GM18507 (cell line): ENCODE results near the gene CRYBA2.

Experiments
- DNase-seq: peaks from one replicate; pipeline ENCODE4 v3.0.0; 2011; ENCODE audit warnings: low read depth; ENCODE audit not compliant: insufficient read length; ENCODE audit errors: extremely low spot score
- FAIRE-seq: peaks from 2 replicates; lab custom pipeline; 2011; peaks lifted over from hg19 to GRCh38; lab: Jason Lieb, UNC

Gene CRYBA2

DNA sequence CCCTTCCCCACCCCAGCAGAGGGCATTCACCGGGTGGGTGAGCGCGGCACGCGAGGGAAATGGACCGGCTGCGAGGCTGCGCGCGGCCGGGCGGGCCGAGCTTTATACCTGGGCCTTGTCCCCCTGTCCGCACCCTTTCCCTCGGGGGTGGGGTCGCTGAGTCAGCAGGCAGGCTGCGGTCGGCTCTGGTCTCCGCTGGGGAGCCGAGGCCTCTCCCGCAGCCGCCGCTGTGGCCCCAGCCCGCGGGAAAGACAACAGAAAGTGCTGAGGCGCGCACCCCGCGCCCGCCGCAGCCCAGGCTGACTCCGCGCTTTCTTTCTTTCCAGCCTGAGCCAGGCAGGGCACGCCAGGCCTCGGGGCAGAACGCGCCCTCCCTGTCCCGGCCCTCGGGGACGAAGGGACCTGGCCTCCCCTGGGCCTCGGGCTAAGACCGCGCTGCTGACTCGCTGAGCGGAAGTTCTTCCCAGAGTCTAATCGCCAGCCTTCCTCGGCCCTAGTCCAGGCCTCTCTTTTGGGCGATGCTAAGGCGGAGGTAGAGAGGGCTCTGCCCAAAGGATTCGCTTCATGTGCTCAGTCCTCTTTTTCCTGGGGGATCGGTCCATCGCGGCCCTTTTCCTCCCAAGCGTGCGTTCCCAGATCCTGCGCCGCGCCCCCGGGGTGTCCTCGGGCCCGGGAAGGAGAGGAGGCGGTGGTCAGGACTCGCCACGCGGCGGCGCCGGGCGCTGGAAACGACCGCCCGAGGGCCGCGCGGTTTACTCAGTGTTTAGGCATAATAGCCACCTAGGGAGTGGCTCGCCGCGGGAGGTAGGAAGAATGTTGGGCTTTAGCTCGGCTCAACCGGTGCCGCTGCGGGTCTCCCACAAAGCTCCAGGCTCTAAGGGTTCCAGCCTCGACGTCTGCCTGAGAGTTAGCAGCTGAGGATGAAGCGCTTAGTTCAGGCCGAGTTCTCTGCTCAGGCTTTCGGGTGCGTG, at the start of gene CRYBA2:
CRYBA2 (minus strand) TSS at position 78 of the 971 bp plus-strand sequence. CDS start 246 bp downstream, outside the sequence.
- no peak for DNase-seq
- no peak for FAIRE-seq

- no peak for DNase-seq
- no peak for FAIRE-seq
Measured at GRCh38 chr2:219042750-219043149, 49.5 kb upstream of the CRYBA2 start.

GRCh38 chr2:219042157-219042556, 48.9 kb upstream of the CRYBA2 start:
- FAIRE-seq (no peak), DNase-seq (no peak)

DNA sequence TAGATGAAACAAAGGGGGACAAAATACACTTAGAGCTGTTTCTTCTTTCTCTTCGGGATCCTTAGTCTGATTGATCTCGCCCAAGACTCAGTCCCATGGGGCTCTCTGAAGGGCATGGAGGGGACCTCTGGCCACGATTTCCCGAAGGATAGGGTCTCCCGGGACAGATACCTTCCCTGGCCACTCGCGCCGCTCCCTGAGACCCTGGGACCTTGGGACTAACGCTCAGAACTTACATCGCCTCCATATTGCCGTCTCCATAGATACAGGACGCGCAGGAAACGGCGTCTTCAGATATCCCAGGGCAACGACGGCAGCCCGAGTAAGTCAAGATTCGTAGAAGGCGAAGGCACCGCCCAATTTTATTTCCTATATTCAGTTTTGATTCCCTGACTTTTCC, 48.0 kb upstream of the CRYBA2 start, which contains the start of gene CFAP65:
CFAP65 (minus strand) TSS at position 265 of the 400 bp plus-strand sequence. CDS start 2,468 bp downstream, outside the sequence.
- FAIRE-seq: no peak
- DNase-seq: no peak

DNA sequence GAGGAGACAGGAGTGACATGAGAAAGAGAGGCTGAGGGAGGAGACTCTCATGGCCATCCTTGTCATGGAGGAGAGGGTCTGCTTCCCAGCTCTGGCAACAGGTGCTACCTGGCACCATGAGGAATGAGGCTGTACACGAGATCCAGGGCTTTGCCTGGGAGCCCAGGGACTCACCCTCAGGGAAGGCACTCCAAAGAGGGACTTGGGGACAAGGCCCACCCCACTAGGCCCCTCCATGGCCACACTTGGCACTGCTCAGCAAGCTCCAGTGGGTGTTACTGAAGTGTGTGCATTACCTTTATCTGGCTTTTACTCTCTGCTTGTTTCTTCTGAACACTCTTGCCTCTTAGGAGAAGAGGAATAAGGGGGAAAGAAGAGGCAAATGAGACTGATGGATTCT, 45.4 kb upstream of the CRYBA2 start:
- FAIRE-seq: no peak
- no peak for DNase-seq

GRCh38 chr2:219037783-219038499, 44.7 kb upstream of the CRYBA2 start:
- no peak for DNase-seq
- no peak for FAIRE-seq

GRCh38 chr2:219035942-219036341, 42.7 kb upstream of the CRYBA2 start:
- DNase-seq (no peak), FAIRE-seq (no peak)

- DNase-seq (no peak), FAIRE-seq (no peak)
Measured at GRCh38 chr2:219034823-219035222, 41.6 kb upstream of the CRYBA2 start.

DNA sequence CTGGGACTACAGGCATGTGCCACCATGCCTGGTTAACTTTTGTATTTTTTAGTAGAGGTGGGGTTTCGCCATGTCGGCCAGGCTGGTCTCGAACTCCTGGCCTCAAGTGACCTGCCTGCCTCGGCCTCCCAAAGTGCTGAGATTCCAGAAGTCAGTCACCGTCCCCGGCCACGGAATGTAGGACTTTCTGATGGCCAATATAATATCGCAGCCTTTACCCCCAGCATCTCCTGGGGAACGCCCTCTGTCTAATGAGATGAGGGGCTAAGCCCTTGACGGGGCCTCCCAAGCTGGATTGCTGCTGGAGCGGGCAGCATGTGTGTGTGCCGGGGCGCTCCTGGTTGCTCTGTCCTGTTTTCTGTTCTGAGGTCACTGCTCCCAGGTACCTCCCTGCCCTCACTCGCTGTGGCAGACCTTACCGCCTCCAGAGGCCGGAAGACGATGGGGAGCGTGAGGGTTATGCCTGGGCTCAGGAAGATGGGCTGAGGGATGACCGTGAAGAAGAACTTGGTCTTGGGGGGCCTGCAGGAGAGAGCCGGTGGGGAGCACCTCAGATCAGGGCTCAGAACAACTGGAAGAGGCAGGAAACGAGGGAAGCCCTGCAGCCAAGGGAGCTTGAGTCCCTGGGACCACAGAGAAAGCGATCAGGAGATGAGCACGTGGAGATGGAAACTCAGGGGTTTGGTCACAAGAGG, 39.0 kb upstream of the CRYBA2 start:
- no peak for DNase-seq
- FAIRE-seq: no peak

- FAIRE-seq (no peak), DNase-seq (no peak)
Measured at GRCh38 chr2:219031005-219031738, 38.0 kb upstream of the CRYBA2 start.

DNA sequence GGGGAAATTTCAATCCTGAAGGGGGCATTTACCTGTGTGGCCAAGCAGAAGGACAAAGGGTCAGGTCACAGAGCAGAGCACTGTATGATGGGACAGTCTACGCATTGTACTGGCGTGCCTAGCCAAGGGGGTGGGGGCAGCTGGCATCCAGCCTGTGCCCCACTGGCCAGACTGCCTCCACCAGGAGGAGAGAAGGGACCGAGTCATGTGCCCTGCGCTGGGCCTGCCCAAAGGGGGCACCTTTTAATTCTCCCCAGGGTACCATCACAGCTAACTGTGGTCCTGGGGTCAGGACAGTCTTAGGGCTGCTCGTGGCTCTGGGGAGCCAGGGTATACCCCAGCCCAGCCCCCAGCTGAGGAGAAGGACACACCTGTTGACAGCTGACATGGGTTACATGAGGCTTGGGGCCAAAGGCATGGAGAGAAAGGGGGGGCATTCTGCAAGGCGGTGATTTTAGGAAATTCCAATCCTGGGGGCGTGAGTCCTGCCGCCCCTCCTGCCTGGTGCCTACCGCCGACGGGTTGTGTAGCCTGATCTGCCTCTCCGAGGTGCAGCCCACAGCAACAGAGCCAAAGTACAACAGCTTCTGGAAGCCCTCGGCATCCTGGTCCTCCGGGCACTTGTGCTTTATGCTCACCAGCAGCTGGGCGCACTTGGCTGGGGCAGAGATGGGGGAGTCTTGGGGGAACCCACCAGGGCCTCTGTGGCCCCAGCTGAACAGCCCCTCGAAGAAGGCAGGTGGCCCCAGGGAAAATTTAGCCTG, 37.1 kb upstream of the CRYBA2 start:
- FAIRE-seq (no peak), DNase-seq (no peak)

DNA sequence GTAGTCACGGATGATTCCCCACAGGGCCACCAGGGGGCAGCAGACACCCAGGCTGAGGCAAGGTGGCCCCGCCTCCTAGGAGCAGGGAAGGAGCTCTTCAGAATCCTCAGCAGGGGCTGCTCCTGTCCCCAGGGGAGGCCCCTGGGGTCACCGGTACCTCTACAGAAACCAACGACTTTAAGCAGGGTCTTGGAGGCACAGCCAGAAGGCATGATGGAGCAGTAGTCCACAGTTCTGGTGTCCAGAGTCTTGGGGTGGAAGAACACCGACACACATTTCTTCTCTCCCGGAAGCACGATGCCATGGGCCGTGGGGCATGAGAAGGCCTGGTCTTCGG, 36.6 kb upstream of the CRYBA2 start:
- DNase-seq (peak; percentile 64), FAIRE-seq (peak; percentile 89)

GRCh38 chr2:219028996-219029828, 36.0 kb upstream of the CRYBA2 start:
- DNase-seq (no peak), FAIRE-seq (no peak)

DNA sequence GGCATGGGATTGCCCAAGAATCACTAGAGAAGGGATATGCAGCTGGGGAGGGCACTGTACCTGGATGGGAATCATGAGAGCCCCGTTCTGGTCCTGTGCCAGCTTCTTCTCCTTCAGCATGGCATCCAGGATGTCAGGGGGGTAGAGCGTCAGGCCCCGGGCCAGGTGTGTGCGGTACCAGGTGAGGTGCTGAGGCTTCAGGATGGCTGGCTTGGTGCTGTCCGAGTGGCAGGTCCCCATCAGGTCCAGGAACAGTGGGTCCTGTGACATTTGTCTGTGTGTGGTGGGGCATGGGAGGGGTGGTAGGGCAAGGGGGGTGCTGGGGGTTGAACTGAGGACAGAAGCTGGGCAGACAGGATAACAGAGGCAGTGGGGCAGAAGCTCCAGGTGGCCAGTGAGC, 34.9 kb upstream of the CRYBA2 start:
- FAIRE-seq (no peak), DNase-seq (no peak)

DNA sequence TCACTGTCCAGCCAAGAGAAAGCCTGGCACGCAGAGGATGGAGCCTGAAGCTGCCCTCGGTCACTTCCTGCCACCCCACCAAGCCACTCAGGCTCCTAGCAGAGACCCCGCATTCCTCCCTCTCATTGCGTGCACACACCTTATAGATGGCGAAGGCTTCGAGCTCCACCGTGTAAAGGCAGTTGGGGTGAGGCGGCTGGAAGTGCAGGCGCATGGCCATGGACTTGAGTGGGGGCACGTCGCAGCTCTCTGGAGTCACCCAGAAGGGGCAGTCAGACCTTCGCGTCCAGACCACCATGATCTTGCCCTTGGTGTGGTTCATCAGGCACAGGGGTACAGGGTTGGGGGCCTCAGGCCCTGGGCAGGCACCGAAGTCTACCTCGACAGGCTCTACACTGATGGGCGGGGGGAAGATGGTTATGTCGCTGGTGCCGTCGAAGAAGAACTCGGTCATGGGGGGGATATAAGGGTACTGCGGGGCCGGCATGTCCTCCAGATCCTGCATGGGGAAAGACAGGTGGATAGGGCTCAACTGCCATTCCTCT, 34.4 kb upstream of the CRYBA2 start:
- no peak for FAIRE-seq

GRCh38 chr2:219026946-219027345, 33.7 kb upstream of the CRYBA2 start:
- DNase-seq (no peak), FAIRE-seq (no peak)

More for the DNA sequence above, 34.4 kb upstream of the CRYBA2 start:
- DNase-seq: no peak
